HepG2 (cell line): ENCODE data around the gene HLA-G. TPM values are rescaled to one million over a fixed set of nuclear protein-coding genes. Genes with fewer than 3 reads are reported as not detected.

Source experiments
- ATAC-seq: fragments of 200-7000 bp; cut with Tn5 transposase; 3 replicates; pipeline ENCODE4 v1.9.1; 2020; ENCODE audit warnings: mild to moderate bottlenecking, moderate library complexity
- BruUV-seq: library from RNA; stranded (reverse); fragments of 400-500 nt; replicated peaks from 2 replicates; lab custom pipeline; 2021; lab: Mats Ljungman, UMichigan
- CTCF ChIA-PET: fragments of 300-600 bp; formaldehyde crosslinking; extraction: SDS; loops from one replicate; lab custom pipeline; 2021; ENCODE audit warnings: low total read pairs, inconsistent platforms, low intra/inter-chr PET ratio; lab: Yijun Ruan, JAX
- POLR2A ChIA-PET: fragments of 350-600 bp; sonication (Branson Sonifier 250); formaldehyde crosslinking; loops from one replicate; lab custom pipeline; 2020; ENCODE audit warnings: antibody characterized with exemption, inconsistent platforms; lab: Yijun Ruan, JAX
- DNase-seq: peaks from one replicate; pipeline ENCODE4 v3.0.0-alpha.2; 2015; ENCODE audit warnings: low spot score
- FAIRE-seq: peaks from 3 replicates; lab custom pipeline; 2011; peaks lifted over from hg19 to GRCh38; lab: Jason Lieb, UNC
- H2AFZ ChIP-seq: one replicate; pipeline ENCODE4 v1.6.1; 2011; ENCODE audit warnings: low read length, inconsistent platforms
- H3K27ac ChIP-seq: fragments of 300-600 bp; 3 replicates; pipeline ENCODE4 v1.8.0; 2011; ENCODE audit warnings: mixed run types, mild to moderate bottlenecking, mixed read lengths, low read length, inconsistent platforms; ENCODE audit not compliant: insufficient read depth; ENCODE audit errors: extremely low read length
- H3K27me3 ChIP-seq, 2 experiments: fragments of 200-600 bp in 1 of 2; 2 replicates in 1 of 2; 3 replicates in 1 of 2; pipeline versions ENCODE4 v1.6.0 to v1.8.0; 2011; ENCODE audit warnings: low read length in 2 of 2, mild to moderate bottlenecking in 2 of 2, moderate library complexity in 2 of 2, inconsistent platforms in 1 of 2; ENCODE audit not compliant: insufficient read depth in 2 of 2, control insufficient read depth in 1 of 2
- H3K36me3 ChIP-seq, 2 experiments: fragments of 200-600 bp in 1 of 2; replicated peaks in 1 of 2; 2 replicates in 1 of 2; 3 replicates in 1 of 2; pipeline versions ENCODE4 v1.5.1 to v1.8.0; 2011; ENCODE audit warnings: low read length in 2 of 2, inconsistent platforms in 1 of 2; ENCODE audit not compliant: insufficient read depth in 2 of 2, control insufficient read depth in 1 of 2
- H3K4me1 ChIP-seq: 2 replicates; pipeline ENCODE4 v1.5.1; 2012; ENCODE audit warnings: low read length, inconsistent platforms; ENCODE audit not compliant: insufficient read depth
- H3K4me2 ChIP-seq: 2 replicates; pipeline ENCODE4 v1.6.0; 2011; ENCODE audit warnings: low read depth, low read length, inconsistent platforms
- H3K4me3 ChIP-seq, 3 experiments: fragments of 200-600 bp in 1 of 3; sonication (generic), shearing (Covaris generic) in 1 of 3; replicated peaks in 1 of 3; 2 replicates each; pipeline ENCODE4 v1.5.1; 2011 to 2016; ENCODE audit warnings: low read length in 3 of 3, inconsistent platforms in 2 of 3, low read depth in 2 of 3, mild to moderate bottlenecking in 2 of 3, control low read depth in 1 of 3, mixed read lengths in 1 of 3; ENCODE audit not compliant: insufficient read depth in 1 of 3
- H3K79me2 ChIP-seq: one replicate; pipeline ENCODE4 v1.6.1; 2011; ENCODE audit warnings: low read length, inconsistent platforms; ENCODE audit not compliant: insufficient read depth
- H3K9ac ChIP-seq: 2 replicates; pipeline ENCODE4 v1.6.0; 2011; ENCODE audit warnings: mild to moderate bottlenecking, low read depth, low read length, inconsistent platforms; ENCODE audit not compliant: insufficient read depth
- H3K9me3 ChIP-seq: 2 replicates; pipeline ENCODE4 v1.5.1; 2012; ENCODE audit warnings: mild to moderate bottlenecking, low read length
- H4K20me1 ChIP-seq: 2 replicates; pipeline ENCODE4 v1.6.0; 2011; ENCODE audit warnings: inconsistent platforms, mild to moderate bottlenecking, low read length, moderate library complexity; ENCODE audit not compliant: insufficient read depth
- ATF7-NPFF ChIP-seq: sonication (generic); formaldehyde crosslinking; IDR thresholded peaks from 2 replicates; pipeline ENCODE4 v1.8.1; 2023; ENCODE audit warnings: mild to moderate bottlenecking, low read depth, missing genetic modification reagents, moderate library complexity
- HOXA3 ChIP-seq: sonication (generic); formaldehyde crosslinking; IDR thresholded peaks from 2 replicates; pipeline ENCODE4 v1.5.0; 2020; ENCODE audit warnings: missing genetic modification reagents
- KIAA2018 ChIP-seq: sonication (generic); formaldehyde crosslinking; IDR thresholded peaks from 2 replicates; pipeline ENCODE4 v1.5.0; 2020; ENCODE audit warnings: mild to moderate bottlenecking, missing genetic modification reagents, borderline replicate concordance
- NFRKB ChIP-seq: fragments of 450-650 bp; IDR thresholded peaks from 2 replicates; pipeline ENCODE4 v1.6.1; 2017
- NFYB ChIP-seq: sonication (generic); formaldehyde crosslinking; IDR thresholded peaks from 2 replicates; pipeline ENCODE4 v1.4.0; 2020; ENCODE audit warnings: missing genetic modification reagents
- NFYC ChIP-seq: IDR thresholded peaks from 2 replicates; pipeline ENCODE4 v1.6.1; 2016; ENCODE audit warnings: missing genetic modification reagents, missing compliant biosample characterization
- NONO ChIP-seq, 2 experiments: fragments of 450-650 bp in 1 of 2; sonication (generic) in 1 of 2; formaldehyde crosslinking in 1 of 2; IDR thresholded peaks in 1 of 2; conservative IDR thresholded peaks in 1 of 2; 2 replicates each; pipeline versions ENCODE4 v1.6.1 to v1.8.0; 2017 to 2022; ENCODE audit warnings: mild to moderate bottlenecking in 1 of 2, missing genetic modification reagents in 1 of 2, moderate library complexity in 1 of 2
- NR2C2 ChIP-seq: sonication (generic); formaldehyde crosslinking; IDR thresholded peaks from 2 replicates; pipeline ENCODE4 v1.4.0; 2020; ENCODE audit warnings: missing genetic modification reagents, mild to moderate bottlenecking, moderate library complexity, borderline replicate concordance
- PHF21A ChIP-seq: sonication (generic); formaldehyde crosslinking; IDR thresholded peaks from 2 replicates; pipeline ENCODE4 v1.5.0; 2020; ENCODE audit warnings: mild to moderate bottlenecking, missing genetic modification reagents
- PPARG ChIP-seq: conservative IDR thresholded peaks from 2 replicates; pipeline ENCODE4 v1.6.1; 2016; ENCODE audit warnings: missing biosample characterization, missing genetic modification reagents
- SAFB2 ChIP-seq: sonication (generic); formaldehyde crosslinking; IDR thresholded peaks from 2 replicates; pipeline ENCODE4 v1.5.1; 2020; ENCODE audit warnings: missing genetic modification reagents, low read depth, mild to moderate bottlenecking, borderline replicate concordance
- SPEN ChIP-seq: sonication (generic); formaldehyde crosslinking; IDR thresholded peaks from 2 replicates; pipeline ENCODE4 v1.5.1; 2020; ENCODE audit warnings: low read depth, mild to moderate bottlenecking, missing genetic modification reagents
- TP53 ChIP-seq: sonication (generic); formaldehyde crosslinking; conservative IDR thresholded peaks from 2 replicates; pipeline ENCODE4 v1.4.0; 2020; ENCODE audit warnings: missing genetic modification reagents
- ZFAT ChIP-seq: sonication (generic); formaldehyde crosslinking; conservative IDR thresholded peaks from 2 replicates; pipeline ENCODE4 v1.8.1; 2023; ENCODE audit warnings: missing genetic modification reagents, inconsistent platforms
- ZFY ChIP-seq: sonication (generic); formaldehyde crosslinking; IDR thresholded peaks from 2 replicates; pipeline ENCODE4 v1.4.0; 2020; ENCODE audit warnings: missing genetic modification reagents
- ZMYM4 ChIP-seq: sonication (generic); formaldehyde crosslinking; IDR thresholded peaks from 2 replicates; pipeline ENCODE4 v1.8.1; 2023; ENCODE audit warnings: mild to moderate bottlenecking, missing genetic modification reagents
- ZNF124 ChIP-seq: sonication (generic); formaldehyde crosslinking; IDR thresholded peaks from 2 replicates; pipeline ENCODE4 v1.4.0; 2020; ENCODE audit warnings: missing genetic modification reagents
- ZNF350 ChIP-seq: sonication (generic); formaldehyde crosslinking; IDR thresholded peaks from 2 replicates; pipeline ENCODE4 v1.4.0; 2020; ENCODE audit warnings: mild to moderate bottlenecking, low read depth, missing genetic modification reagents, borderline replicate concordance
- ZNF570 ChIP-seq: sonication (generic); formaldehyde crosslinking; IDR thresholded peaks from 2 replicates; pipeline ENCODE4 v1.4.0; 2020; ENCODE audit warnings: mild to moderate bottlenecking, missing genetic modification reagents, borderline replicate concordance
- WGBS: methylation state at CpG from one replicate; pipeline ENCODE4 v1.1.6; 2017; ENCODE audit warnings: low lambda C conversion rate; 5-methylcytosine and 5-hydroxymethylcytosine counted together
- in situ Hi-C: cut with HindIII; loops from 2 replicates; pipeline ENCODE4 v1.10.0; 2017; ENCODE audit warnings: low pct_unique_long_range_greater_than_20kb; ENCODE audit not compliant: extremely low pct_ligation_motif_present
- intact Hi-C: fragments of 100-400 bp; cut with micrococcal nuclease; formaldehyde crosslinking; loops from one replicate; pipeline ENCODE4 v1.10.0; 2022; ENCODE audit not compliant: unreplicated experiment
- polyA plus RNA-seq, 8 experiments: library from polyadenylated mRNA; depleted of rRNA in 3 of 8; stranded (reverse) in 7 of 8; unstranded in 1 of 8; fragments of >200 nt; fragmentation: Illumina TruSeq in 4 of 8; extraction: Trizol in 4 of 8; gene quantifications; 2 replicates each; pipeline versions ENCODE4 v1.2.1 to v1.2.3, GENCODE V29; 2011 to 2016; ENCODE audit warnings: low read depth in 4 of 8, missing spikeins in 1 of 8, mixed read lengths in 1 of 8; ENCODE audit not compliant: insufficient read depth in 1 of 8
- total RNA-seq, 5 experiments: library from RNA; depleted of rRNA; stranded (reverse); fragments of >200 nt; fragmentation: Illumina TruSeq; extraction: Trizol; gene quantifications; 2 replicates each; pipeline ENCODE4 v1.2.3, GENCODE V29; 2016; ENCODE audit warnings: low read depth in 1 of 5

The HLA-G gene
- total and polyA plus RNA-seq, 2 of the 13 experiments (the other 11 are each of a cell fraction or from before 2014, with no cell fraction given) = 0.29 to 0.30 TPM

GRCh38 chr6:29824144-29824543, 3.5 kb upstream of the HLA-G start (continued):
- TF ChIP-seq KIAA2018 (no peak), ZFY (no peak), ZNF124 (CRISPR knock-in tag) (no peak), TP53 (CRISPR knock-in tag) (no peak), ZMYM4 (no peak), ZNF350 (CRISPR knock-in tag) (no peak)

GRCh38 chr6:29825848-29826247, 1.8 kb upstream of the HLA-G start:
- ATAC-seq (no peak), FAIRE-seq (no peak), DNase-seq (no peak)
- Histone ChIP-seq H3K36me3 (no peaks in the 10 kb centered on the region), H3K27me3 (peaks cover 4 to 8% of the 10 kb centered on the region in 2 experiments; a peak in 2 of 5 replicates), H3K9me3 (no peaks in the 10 kb centered on the region), H3K9ac (no peak overlapping the region), H3K4me1 (no peaks in the 10 kb centered on the region), H3K4me3 (no peak overlapping the region), H2AFZ (no peak overlapping the region), H3K79me2 (no peaks in the 10 kb centered on the region), H3K4me2 (no peak overlapping the region), H4K20me1 (no peaks in the 10 kb centered on the region), H3K27ac (no peak overlapping the region)
- WGBS = 30% methylated on average over 2 of the region's 2 CpGs
- no TSS peak for BruUV-seq
- intact Hi-C loops = no loop called here
- in situ Hi-C loops = no loop called here
- CTCF ChIA-PET = no interaction called here
- POLR2A ChIA-PET = no interaction called here
- TF ChIP-seq ZNF570 (CRISPR knock-in tag) (no peak), NFYC (CRISPR knock-in tag) (no peak), ZFAT (CRISPR knock-in tag) (no peak), HOXA3 (CRISPR knock-in tag) (no peak), NFYB (CRISPR knock-in tag) (no peak), NR2C2 (no peak), NFRKB (no peak), PHF21A (no peak), SAFB2 (CRISPR knock-in tag) (no peak), NONO (IDR thresholded peaks at IDR 0.05) (no peak), NONO (CRISPR knock-in tag; conservative IDR thresholded peaks at IDR 0.05) (no peak), ATF7-NPFF (CRISPR knock-in tag) (no peak), SPEN (CRISPR knock-in tag) (no peak), PPARG (CRISPR knock-in tag) (no peak)
